GM21529 (cell line): Measurements from ENCODE around the gene FHOD3.

Experiments used
- ATAC-seq: cut with Tn5 transposase; IDR thresholded peaks from one replicate; pipeline ENCODE4 v1.9.1; 2021; ENCODE audit not compliant: unreplicated experiment

The FHOD3 gene

GRCh38 chr18:36724169-36724568 lies 426.7 kb downstream of the FHOD3 start:
- no peak for ATAC-seq

- no peak for ATAC-seq
These were observed 427.1 kb downstream of the FHOD3 start for GRCh38 chr18:36724591-36725001.

- ATAC-seq = no peak
These were observed 430.8 kb downstream of the FHOD3 start for GRCh38 chr18:36728345-36728744.

GRCh38 chr18:36729197-36729596 lies 431.7 kb downstream of the FHOD3 start:
- no peak for ATAC-seq

GRCh38 chr18:36732264-36732663 lies 434.8 kb downstream of the FHOD3 start:
- ATAC-seq = no peak

- ATAC-seq = no peak
These were observed 435.6 kb downstream of the FHOD3 start for GRCh38 chr18:36733150-36733549.

DNA sequence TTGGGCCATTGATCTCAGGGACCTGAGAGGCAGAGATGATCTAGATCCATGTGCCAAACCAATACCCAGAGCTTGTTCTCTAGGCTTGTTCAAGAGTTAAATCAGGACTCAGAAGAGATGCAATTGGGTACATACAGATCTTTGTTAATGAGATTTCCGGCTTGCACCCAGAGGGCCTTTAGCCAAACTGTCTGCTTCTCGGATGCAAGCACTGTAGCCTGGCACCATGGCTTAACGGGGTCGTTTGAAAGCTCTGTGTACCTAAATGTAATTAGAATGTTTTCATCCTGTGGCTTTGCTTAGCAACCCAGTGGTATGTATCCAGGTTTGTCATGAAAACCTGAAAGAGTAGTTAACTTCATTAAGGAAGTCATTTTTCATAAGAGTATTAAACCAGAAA lies 437.1 kb downstream of the FHOD3 start:
- ATAC-seq = no peak

DNA sequence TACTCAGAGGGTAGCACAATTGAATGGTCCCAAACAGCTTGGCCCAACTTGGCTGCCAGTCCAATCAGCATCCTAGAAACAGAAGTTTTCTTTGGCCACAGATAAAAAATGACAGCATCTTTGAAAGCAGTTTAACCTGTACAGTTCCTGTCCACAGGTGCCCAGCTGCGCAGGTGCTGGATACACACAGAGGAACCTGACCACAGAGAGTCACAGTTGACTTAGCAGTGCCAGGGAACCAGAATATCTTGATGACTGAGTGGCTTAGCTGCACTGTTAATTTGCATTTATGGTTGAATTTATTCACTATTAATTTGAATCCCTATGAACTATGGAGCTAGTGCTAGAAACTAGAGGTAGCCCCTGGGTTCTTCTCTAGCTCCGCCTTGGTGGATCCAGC lies 437.6 kb downstream of the FHOD3 start:
- ATAC-seq = no peak

GRCh38 chr18:36736094-36736493 lies 438.6 kb downstream of the FHOD3 start:
- no peak for ATAC-seq

- ATAC-seq = no peak
These were observed 439.8 kb downstream of the FHOD3 start for GRCh38 chr18:36737316-36737715.

DNA sequence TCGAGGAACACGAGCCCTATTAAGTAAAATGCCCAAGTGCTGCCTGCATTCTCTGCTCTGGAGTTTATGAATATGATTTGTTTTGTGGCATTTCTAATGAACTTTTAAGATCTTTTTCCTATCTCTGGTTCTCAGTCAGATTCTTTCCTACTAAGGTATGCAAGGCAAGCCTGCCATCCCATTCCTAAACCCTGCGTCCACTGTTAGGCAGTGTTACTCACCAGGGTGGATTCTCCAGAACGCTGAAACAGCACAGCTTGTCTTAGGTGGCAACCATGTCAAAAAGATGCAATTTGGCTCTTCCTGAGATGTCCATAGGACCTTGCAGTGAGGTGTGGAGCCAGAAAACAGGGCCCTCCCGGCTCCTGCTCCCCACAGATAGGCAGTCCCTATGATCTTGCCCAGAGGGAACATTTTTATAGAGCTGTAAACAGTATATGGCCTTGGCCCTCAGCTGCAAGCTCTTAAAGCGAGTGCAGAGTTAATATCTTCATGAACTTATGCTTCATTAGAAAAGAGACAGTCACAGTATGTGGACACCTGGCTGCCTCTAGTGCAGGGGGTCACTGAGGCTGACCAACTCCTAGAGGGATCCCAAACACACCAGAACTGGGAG lies 446.9 kb downstream of the FHOD3 start:
- no peak for ATAC-seq

- ATAC-seq = no peak
These were observed 447.9 kb downstream of the FHOD3 start for GRCh38 chr18:36745219-36745975.

DNA sequence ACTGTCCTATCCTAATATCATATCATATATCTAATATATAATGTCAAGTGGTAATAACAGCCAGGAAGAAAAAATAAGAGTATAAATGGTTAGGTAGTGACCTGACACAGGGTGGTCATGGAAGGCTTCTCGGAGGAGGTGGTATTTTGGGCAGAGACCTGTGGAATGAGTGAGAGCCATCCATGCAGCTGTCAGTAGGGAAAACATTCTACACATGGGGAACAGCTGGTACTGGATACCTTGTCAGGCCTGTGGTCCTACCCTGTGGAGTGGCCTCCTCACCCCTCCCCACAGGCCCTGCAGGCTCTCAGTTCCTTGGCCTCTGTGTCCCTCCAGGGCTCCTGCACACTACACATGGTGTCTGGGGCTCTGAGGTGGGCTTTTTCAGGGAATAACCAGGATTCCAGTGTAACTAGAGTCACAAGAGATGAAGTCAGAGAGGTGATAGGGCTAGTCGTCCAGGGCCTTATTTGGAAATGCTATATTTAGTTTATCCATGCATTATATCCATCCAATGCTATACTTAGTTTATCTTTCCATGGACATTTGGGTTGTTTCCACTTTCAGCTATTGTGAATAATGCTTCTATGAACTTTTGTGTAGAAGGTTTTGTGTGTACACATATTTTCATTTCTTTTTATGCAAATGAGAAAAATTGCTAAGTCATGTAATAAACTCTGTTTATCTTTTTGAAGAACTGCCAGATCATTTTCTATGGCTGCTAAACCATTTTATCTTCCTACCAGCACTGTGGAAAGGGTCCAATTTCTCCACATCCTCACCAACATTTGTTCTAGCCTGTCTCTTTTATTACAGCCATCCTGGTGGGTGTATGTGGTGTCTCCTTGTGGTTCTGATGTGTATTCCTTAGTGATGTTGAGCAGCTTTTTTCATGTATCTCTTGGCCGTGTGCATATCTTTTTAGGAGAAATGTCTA lies 455.7 kb downstream of the FHOD3 start:
- ATAC-seq = no peak

GRCh38 chr18:36756242-36756641 lies 458.7 kb downstream of the FHOD3 start:
- ATAC-seq = no peak

- no peak for ATAC-seq
These were observed 459.6 kb downstream of the FHOD3 start for GRCh38 chr18:36757081-36757480.

GRCh38 chr18:36757991-36758390 lies 460.5 kb downstream of the FHOD3 start:
- ATAC-seq = no peak

GRCh38 chr18:36758623-36759022 lies 461.1 kb downstream of the FHOD3 start:
- no peak for ATAC-seq

DNA sequence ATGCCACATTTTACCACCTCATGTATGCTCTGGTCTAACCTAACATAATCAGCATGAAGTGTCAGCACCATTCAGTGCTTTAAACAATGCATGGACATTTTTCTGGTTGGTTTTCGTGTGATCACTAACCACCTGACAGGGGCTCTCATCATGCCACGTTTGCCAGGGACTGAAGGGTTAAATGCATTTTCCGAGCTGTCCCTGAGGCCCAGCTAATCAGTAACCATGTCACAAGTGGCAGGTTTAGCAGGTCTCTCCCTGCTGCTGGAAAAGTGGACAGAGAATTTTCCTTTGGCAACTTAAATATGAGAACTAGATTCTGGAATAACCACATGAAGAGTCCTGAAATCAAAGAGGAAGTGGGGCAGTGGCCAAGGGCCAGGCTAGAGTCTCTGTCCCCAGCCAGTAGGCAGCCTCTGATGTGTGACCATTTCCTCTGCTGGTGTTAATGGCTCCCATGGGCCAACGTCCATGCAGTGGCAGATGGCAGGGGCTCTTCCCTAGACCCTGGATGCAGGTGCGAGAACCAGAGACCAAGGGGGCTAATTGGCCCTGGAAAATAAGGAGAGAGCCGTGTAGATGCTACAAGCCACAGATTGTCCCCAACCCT lies 461.8 kb downstream of the FHOD3 start:
- no peak for ATAC-seq

- ATAC-seq = no peak
These were observed 463.1 kb downstream of the FHOD3 start for GRCh38 chr18:36760598-36760997.

- ATAC-seq = no peak
These were observed 463.7 kb downstream of the FHOD3 start for GRCh38 chr18:36761186-36761698.

DNA sequence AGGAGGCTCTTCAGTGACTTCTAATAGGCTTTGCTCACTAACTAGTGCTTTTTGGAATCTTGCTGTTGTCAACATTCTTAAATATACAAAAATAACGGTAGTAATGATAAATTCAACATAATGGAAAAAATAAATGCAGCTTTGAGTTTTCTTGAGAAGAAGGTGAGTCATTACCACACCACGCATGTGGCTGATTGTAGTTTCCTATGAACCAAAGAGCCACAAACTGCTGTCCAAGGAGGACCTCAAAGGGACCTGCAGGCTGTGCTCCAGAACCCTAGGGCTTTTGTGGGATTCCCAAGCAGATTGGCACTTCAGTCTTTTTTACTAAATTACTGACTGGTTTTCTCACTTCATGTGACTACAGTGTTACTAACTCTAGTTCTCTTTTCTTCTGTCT lies 464.6 kb downstream of the FHOD3 start:
- ATAC-seq = no peak
